Right cardiac atrium (tissue), 5 donors: ENCODE data around the gene LDHD. TPM values are rescaled to one million over a fixed set of nuclear protein-coding genes. Genes with fewer than 3 reads are reported as not detected.
A peak's percentile ranks its signal among the peaks of the same experiment; 100 is the strongest.

Experiments used
- ATAC-seq, 2 donors: fragments of 200-7000 bp; cut with Tn5 transposase; one replicate each; pipeline versions ENCODE4 v1.8.0 to v1.9.1; 2020; ENCODE audit warnings: moderate library complexity in 2 of 2, mild to moderate bottlenecking in 1 of 2
- DNase-seq, 3 donors: peaks; one replicate each; pipeline ENCODE4 v3.0.0-alpha.2; 2020
- H3K27ac ChIP-seq: one replicate; pipeline ENCODE4 v1.5.1; 2013; ENCODE audit warnings: mild to moderate bottlenecking, low read length, control low read depth, moderate library complexity
- H3K27me3 ChIP-seq: one replicate; pipeline ENCODE4 v1.6.1; 2013; ENCODE audit not compliant: control insufficient read depth, insufficient read depth
- H3K4me1 ChIP-seq: one replicate; pipeline ENCODE4 v1.6.1; 2013; ENCODE audit warnings: low read length; ENCODE audit not compliant: control insufficient read depth, insufficient read depth
- H3K4me3 ChIP-seq: one replicate; pipeline ENCODE4 v1.5.1; 2013; ENCODE audit warnings: low read length, control low read depth
- H3K9me3 ChIP-seq: one replicate; pipeline ENCODE4 v1.6.1; 2013; ENCODE audit warnings: low read length; ENCODE audit not compliant: control insufficient read depth
- WGBS: extraction: QIAGEN DNeasy Blood & Tissue Kit; methylation state at CpG from one replicate; pipeline ENCODE4 v1.1.7; 2013; 5-methylcytosine and 5-hydroxymethylcytosine counted together
- intact Hi-C, 4 donors: fragments of 100-400 bp; cut with DNase I; formaldehyde crosslinking; loops; one replicate each; pipeline versions ENCODE4 v1.11.0 to v1.14.0; 2022 to 2023
- polyA plus RNA-seq: library from polyadenylated mRNA; stranded (reverse); fragments of 200-250 nt; gene quantifications from one replicate; pipeline ENCODE4 v1.2.3, GENCODE V29; 2013
- total RNA-seq, 4 donors: library from RNA; stranded (reverse); fragmentation: NEBNext Ultra II Directional; extraction: Animal tissue kit (Norgen Biotek cat#: 25700); gene quantifications; one replicate each; pipeline ENCODE4 v1.2.1, GENCODE V29; 2021
- donor health status: healthy with polysubstance abuse.
- donor health status: DM: no; HTN: yes; CAD: no.
- donor health status: DM: no; HTN: no; CAD: no.
- donor health status: DM: no; HTN: yes; CAD: no; lungs with severe emphysema.
- donor health status: DM: yes; HTN: yes; CAD: no.

LDHD gene
- total and polyA plus RNA-seq, 5 donors: 28.2 to 56.5 (median 43.5) TPM

DNA sequence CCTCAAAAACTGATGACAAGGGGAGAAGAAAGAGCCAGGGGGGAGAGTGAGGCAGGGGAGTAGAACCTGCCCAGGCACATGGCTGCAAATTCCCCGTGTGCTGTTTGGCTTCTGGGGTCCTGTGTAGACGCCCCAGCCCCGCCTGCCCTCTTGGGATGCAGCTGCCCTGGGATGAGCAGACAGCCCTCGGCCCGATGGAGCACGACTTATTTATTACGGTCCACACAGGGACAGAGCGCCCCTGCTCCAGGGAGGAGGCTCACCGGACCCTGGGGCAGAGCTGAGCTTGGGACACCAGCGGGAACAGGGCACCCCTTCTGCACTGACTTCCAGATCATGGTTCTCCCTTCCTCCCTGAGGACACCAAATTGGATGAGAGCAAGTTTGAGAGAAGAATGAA is 9.1 kb downstream of the LDHD start:
- Histone ChIP-seq H3K4me1 (peaks cover 12% of the 10 kb centered on the region), H3K27ac (no peak overlapping the region), H3K9me3 (no peaks in the 10 kb centered on the region), H3K4me3 (no peak overlapping the region), H3K27me3 (no peaks in the 10 kb centered on the region)
- 88% methylated on average over 10 of the region's 10 CpGs for WGBS
- intact Hi-C loops: no loop called here
- peak in 1 of 3 donors; percentile 53 for DNase-seq
- ATAC-seq: no peak

DNA sequence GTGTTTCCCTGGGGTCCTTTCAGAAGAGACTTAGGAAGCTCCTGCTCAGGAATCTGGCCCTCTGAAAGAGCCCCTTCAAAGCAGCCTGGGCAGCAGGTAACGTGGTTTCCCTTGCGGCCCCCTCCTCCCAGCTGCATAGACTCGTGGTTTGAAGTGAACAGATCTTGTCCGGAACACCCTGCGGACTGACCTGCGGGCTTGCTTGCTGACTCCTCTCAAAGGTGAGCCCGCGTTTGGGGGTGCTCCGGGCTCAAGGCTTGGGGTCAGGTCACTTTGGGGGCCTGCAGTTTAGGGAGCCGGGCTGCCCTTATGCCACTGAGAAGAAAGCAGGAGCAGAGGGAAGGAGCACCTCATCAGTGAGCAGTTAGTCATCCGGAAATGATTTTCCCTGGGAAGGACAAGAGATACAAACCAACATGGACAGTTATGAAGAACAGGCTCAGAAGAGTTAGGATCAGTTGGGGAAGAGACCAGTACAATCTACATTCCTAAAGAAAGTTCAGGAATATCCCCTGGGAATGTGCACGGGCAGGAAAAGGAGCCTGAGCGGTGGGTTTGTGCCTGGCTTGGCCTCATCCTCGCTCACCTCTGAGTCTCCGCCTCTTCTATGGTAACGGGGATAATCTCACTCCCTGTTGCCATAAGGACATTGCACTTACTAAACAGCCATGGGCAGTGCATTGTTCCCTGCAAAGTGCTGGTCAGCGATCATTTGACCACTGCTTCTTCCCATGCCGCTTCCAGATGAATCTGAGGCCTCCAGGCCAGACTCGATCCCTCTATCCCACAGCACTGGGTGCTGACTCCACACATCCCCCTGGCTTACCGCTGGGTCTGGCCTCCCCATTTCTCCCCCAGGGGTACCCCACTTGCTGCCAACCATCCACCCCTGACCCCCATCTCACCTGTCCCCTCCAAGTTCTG is 10.0 kb downstream of the LDHD start:
- intact Hi-C loops: no loop called here
- WGBS: 93% methylated on average over 20 of the region's 20 CpGs
- peaks cover 12% of the 10 kb centered on the region for H3K4me1 ChIP-seq
- no peak overlapping the region for H3K27ac ChIP-seq
- no peaks in the 10 kb centered on the region for H3K9me3 ChIP-seq
- H3K4me3 ChIP-seq: no peak overlapping the region
- ATAC-seq (no peak), DNase-seq (no peak)
- no peaks in the 10 kb centered on the region for H3K27me3 ChIP-seq

DNA sequence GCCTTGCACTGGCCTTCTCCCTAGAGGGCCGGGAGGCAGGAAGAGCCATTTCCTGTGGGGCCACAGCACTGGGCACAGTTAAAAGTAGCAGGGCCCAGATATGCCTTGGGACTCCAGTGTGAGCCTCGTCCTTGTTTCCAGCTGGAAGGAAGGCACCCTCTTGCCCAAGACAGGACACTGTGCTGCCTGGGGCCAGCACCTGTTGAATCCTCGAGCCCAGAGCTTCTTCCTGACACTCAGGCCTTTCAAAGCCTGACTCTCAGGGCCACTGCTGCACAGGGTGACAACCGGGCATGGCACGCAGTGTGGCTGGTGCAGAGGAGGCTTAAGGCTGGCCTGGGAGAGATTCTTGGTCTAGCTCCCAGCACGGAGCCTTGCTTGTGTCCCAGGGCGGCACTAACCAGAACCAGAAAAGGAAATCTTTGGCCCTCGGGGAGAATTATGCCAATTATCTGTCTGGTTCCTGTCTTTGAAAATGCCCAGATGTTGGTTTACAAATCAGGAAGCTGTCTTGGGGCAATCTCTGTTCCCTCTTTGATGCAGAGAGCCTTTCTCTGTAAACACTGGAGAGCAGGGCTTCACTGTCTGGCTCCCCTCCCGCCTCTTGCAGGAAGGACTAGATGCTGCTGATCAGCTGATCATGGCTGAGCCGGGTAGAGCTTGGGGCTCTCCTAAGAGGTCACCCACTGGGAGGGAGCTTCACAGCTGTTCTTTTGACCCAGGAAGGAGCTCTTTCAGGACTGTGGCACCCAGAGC is 11.1 kb downstream of the LDHD start:
- intact Hi-C loops: no loop called here

DNA sequence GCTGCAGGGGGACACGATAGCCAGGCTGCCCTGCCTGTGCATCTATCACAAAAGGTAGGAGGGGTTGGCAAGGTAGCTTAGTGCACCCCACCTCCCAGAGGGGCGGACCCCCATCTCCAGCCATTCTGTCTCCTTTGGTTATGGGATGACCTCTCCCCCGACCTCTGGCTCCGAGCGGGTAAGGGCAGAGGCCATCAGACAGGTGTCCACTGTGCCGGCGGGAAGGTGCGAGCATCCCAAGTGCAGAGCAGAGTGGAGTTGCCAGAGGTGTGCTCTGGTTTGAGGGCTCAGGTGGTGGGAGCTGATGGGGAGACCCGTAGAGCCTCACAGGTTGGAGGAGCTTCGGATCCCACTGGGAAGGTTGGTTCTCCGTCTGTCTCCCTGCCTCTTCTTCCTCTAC is 11.7 kb downstream of the LDHD start:
- Histone ChIP-seq H3K27me3 (no peaks in the 10 kb centered on the region), H3K27ac (no peak overlapping the region), H3K4me3 (no peak overlapping the region), H3K9me3 (no peaks in the 10 kb centered on the region), H3K4me1 (peaks cover 15% of the 10 kb centered on the region)
- intact Hi-C loops: no loop called here
- ATAC-seq (no peak), DNase-seq (no peak)
- WGBS: 96% methylated on average over 11 of the region's 11 CpGs

More for the DNA sequence above, 11.1 kb downstream of the LDHD start:
- DNase-seq: peak in 1 of 3 donors; percentile 62
- Histone ChIP-seq H3K27ac (peak overlapping the region; percentile 24), H3K27me3 (no peaks in the 10 kb centered on the region), H3K4me1 (peaks cover 12% of the 10 kb centered on the region), H3K4me3 (no peak overlapping the region), H3K9me3 (no peaks in the 10 kb centered on the region)
- ATAC-seq: peak; percentile 25 to 26
- WGBS: 46% methylated on average over 10 of the region's 10 CpGs

DNA sequence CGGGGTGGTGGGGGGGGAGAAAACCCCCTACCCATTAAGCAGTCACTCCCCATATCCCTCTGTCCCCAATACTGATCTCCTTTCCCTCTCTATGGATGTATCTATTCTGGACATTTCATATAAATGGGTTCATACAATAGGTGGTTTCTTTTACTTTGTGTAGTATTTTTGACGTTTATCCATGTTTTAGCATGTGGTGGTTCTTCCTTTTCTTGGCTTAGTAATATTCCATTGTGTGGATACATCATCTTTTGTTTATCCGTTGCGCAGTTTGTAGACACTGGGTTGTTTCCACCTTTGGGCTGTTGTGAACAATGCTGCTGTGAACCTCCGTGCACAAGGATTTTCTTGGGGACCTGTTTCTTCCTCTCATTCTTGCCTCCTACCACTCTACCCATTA is 12.6 kb downstream of the LDHD start:
- 98% methylated on average over 5 of the region's 5 CpGs for WGBS
- Histone ChIP-seq H3K4me1 (peaks cover 20% of the 10 kb centered on the region), H3K27ac (no peak overlapping the region), H3K9me3 (no peaks in the 10 kb centered on the region), H3K4me3 (no peak overlapping the region), H3K27me3 (no peaks in the 10 kb centered on the region)
- DNase-seq: no peak
- intact Hi-C loops: no loop called here
- ATAC-seq: no peak

DNA sequence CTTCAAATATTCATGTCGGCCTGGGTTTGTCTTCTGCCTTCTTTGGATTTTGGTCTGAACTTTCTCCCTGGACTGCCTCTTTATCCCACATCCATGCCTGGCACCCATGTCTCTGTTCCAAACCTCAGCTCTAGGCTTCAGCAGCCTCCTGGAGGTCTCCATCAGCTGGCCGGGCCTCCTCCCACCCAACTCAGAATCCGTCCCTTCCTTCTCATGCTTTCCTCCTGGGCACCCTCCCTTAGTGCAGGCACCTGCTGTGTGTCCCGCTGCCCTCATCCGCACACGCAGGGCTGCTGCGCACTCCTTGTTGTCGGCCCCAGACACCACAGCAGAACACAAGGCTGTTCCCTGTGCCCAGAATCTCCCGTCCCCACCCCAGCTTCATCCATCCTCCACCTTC is 14.0 kb downstream of the LDHD start:
- Histone ChIP-seq H3K27me3 (no peaks in the 10 kb centered on the region), H3K27ac (no peak overlapping the region), H3K4me3 (no peak overlapping the region), H3K4me1 (peaks cover 25% of the 10 kb centered on the region), H3K9me3 (no peaks in the 10 kb centered on the region)
- ATAC-seq: no peak
- 98% methylated on average over 9 of the region's 9 CpGs for WGBS
- DNase-seq: no peak
- intact Hi-C loops: no loop called here

DNA sequence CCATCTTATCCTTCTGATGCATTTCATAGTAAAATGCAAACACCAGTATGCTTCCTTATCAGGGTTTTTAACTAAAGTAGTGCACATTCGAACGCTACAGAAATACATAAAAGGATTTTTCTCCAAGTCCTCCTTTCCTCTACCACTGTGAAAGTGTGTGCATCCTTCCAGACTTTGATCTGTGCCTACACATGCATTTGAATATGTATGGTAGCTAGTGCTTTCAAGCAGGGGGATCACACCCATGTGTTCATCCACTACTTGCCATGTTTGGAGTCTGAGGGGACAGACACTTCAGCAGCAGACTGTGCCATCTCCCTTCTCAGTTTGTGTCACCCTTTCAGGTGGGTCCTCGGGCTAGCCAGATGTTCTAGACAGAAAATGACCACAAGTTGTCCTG is 14.9 kb downstream of the LDHD start:
- ATAC-seq (no peak), DNase-seq (no peak)
- H3K27ac ChIP-seq: no peak overlapping the region
- WGBS: 93% methylated on average over 3 of the region's 3 CpGs
- no peak overlapping the region for H3K4me3 ChIP-seq
- no peaks in the 10 kb centered on the region for H3K9me3 ChIP-seq
- peaks cover 25% of the 10 kb centered on the region for H3K4me1 ChIP-seq
- intact Hi-C loops: no loop called here
- no peaks in the 10 kb centered on the region for H3K27me3 ChIP-seq

DNA sequence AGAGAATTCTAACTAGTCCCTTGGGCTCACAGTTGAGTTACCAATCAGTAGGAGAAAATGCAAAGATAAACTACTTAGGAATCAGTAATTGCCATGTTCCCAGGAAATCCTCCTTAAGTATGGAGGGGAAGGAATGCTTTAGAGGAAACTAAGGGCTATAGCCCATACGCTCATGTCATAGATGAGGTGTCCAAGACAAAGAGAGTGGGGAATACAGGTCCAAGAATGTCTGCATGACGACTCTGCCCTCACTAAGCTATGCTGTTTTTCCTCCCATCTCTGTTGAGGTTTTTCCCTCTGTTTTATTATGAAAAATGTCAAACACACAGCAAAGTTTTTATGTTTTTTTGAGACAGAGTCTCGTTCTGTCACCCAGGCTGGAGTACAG is 16.0 kb downstream of the LDHD start:
- intact Hi-C loops: no loop called here
- no peak for DNase-seq
- Histone ChIP-seq H3K27ac (no peak overlapping the region), H3K9me3 (no peaks in the 10 kb centered on the region), H3K27me3 (no peaks in the 10 kb centered on the region), H3K4me1 (peaks cover 21% of the 10 kb centered on the region), H3K4me3 (no peak overlapping the region)
- 86% methylated on average over 3 of the region's 3 CpGs for WGBS
- no peak for ATAC-seq

DNA sequence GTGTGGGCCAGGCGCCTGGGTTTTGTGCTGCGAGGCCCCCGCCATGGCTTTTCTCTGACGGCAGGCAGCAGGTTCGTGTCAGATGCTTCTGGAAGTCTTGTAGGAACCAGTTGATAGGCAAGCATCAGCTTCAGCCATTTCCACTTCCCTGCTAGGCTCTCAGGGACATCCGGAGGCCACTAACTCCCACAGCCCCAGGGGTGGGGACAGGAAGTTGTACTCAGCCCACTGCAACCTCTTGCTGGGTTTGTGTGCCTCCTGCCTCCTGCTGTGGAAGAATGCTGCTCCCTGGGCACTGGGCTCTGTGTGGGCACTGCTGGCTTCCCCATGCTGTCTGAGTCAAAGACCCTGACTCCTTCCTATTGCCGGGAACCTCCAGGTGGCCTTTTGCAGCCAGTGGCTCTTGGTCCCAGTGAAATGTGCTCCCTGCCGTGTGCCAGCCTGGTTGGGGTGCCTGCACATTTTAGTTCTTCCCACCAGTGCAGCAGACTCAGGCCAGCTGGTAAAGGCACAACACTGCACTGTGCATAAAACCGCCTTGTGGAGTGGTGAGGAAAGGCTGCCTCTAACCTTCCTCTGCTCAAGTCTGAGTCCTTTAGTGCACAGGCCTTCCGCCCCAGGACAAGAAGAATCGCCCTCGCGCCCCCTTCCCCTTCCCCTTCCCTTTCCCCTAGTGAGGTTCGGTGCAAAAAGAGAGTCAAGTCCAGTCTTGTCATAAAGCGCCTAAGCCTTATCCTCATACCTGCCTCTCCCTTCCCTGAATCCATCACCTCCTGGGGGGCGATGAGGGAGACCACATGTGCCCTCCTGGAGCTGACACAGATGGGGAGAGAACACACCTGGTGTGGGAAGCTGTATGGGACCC is 16.6 kb downstream of the LDHD start:
- H3K4me3 ChIP-seq: no peak overlapping the region
- intact Hi-C loops: no loop called here
- peaks cover 16% of the 10 kb centered on the region for H3K4me1 ChIP-seq
- DNase-seq: peak in 1 of 3 donors; percentile 71
- 59% methylated on average over 16 of the region's 16 CpGs for WGBS
- peak; percentile 67 to 85 for ATAC-seq
- no peaks in the 10 kb centered on the region for H3K9me3 ChIP-seq
- H3K27me3 ChIP-seq: no peaks in the 10 kb centered on the region
- H3K27ac ChIP-seq: peak overlapping the region; percentile 68

DNA sequence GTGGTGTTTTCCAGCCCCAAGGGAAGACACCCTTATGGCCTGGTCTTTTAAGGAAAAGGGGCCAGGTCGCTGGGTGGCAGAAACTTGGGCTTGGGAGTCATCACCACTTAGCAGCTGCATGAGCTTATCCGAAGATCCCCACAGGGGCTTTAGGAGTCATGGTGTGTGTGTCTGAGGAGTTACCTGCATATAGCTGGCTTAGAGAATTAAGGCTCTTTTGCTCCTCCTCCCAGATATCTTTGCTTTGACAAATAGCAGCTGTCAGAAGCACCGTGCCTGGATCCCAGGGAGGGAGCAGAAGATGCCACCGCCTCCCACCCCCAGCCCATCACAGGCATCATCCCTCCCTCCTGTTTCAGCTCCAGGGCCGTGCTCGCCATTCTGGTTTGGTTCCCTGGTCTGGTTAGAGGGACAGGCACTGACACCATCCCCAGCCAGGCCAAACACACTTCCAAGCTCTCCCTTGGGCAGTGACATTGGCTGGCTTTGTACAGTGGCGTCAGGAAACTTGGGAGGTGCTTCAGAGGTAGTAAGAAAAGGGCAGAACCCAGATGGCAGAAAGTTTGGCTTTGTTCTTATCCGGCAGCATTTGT is 17.4 kb downstream of the LDHD start:
- ATAC-seq: peak in 1 of 2 donors; percentile 65
- peak overlapping the region; percentile 68 for H3K27ac ChIP-seq

More for the DNA sequence above, 17.4 kb downstream of the LDHD start:
- H3K9me3 ChIP-seq: no peaks in the 10 kb centered on the region
- H3K4me3 ChIP-seq: no peak overlapping the region
- WGBS: 66% methylated on average over 8 of the region's 8 CpGs
- H3K27me3 ChIP-seq: no peaks in the 10 kb centered on the region
- peaks cover 16% of the 10 kb centered on the region for H3K4me1 ChIP-seq
- DNase-seq: no peak
- intact Hi-C loops: no loop called here
